ENCODE data around the gene HHIPL2.

DNA sequence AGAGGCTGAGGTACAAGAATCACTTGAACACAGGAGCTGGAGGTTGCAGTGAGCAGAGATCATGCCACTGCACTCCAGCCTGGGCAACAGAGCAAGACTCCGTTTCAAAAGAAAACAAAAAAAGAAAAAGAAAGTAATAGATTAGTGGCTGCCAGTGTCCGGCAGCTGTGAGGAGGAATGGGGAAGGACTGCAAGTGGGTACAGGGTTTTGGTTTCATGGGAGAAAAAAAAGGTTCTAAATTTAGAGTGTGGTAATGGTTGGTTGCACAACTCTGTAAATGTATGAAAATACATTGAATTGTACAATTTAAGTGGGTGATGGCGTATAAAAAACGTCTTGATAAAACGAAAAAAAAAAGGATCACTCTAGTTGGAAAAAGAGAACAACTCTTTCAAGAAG, 35.2 kb upstream of the HHIPL2 start:
- TF ChIP-seq CTCF (IDR thresholded peaks at IDR 0.05; ENCODE audit: low read length) (no peak), EZH2 (IDR thresholded peaks at IDR 0.05; ENCODE audit: borderline replicate concordance, low read length) (no peak)

Data from OCI-LY1 (cell line).